ENCODE results near the gene FRY.

Gene FRY

GRCh38 chr13:32117001-32117400, 85.4 kb downstream of the FRY start:
- no peak overlapping the region for H3K4me3 ChIP-seq (ENCODE audit: low read depth in 1 of 2, low read length in 2 of 2)
- no peak overlapping the region for H3K27ac ChIP-seq (ENCODE audit: low read depth, low read length)
- no peaks in the 10 kb centered on the region for H3K27me3 ChIP-seq (ENCODE audit: control insufficient read depth in 1 of 2, insufficient read depth in 2 of 2, low read length in 2 of 2)
- no peaks in the 10 kb centered on the region for H3K9me3 ChIP-seq (ENCODE audit: low read length)
- peaks cover 9% of the 10 kb centered on the region for H3K4me1 ChIP-seq (ENCODE audit: insufficient read depth, low read length)
- no peak overlapping the region for H3K9ac ChIP-seq (ENCODE audit: low read length)
- no peaks in the 10 kb centered on the region for H3K36me3 ChIP-seq (ENCODE audit: insufficient read depth, low read length)

- no peaks in the 10 kb centered on the region for H3K9me3 ChIP-seq (ENCODE audit: low read length)
- no peaks in the 10 kb centered on the region for H3K27me3 ChIP-seq (ENCODE audit: control insufficient read depth in 1 of 2, insufficient read depth in 2 of 2, low read length in 2 of 2)
- H3K36me3 ChIP-seq (ENCODE audit: insufficient read depth, low read length): no peaks in the 10 kb centered on the region
- H3K4me3 ChIP-seq (ENCODE audit: low read depth in 1 of 2, low read length in 2 of 2): no peak overlapping the region
- peaks cover 9% of the 10 kb centered on the region for H3K4me1 ChIP-seq (ENCODE audit: insufficient read depth, low read length)
- no peak overlapping the region for H3K9ac ChIP-seq (ENCODE audit: low read length)
- H3K27ac ChIP-seq (ENCODE audit: low read depth, low read length): no peak overlapping the region
Observed at GRCh38 chr13:32117701-32118100, 86.1 kb downstream of the FRY start.

- no peak overlapping the region for H3K9ac ChIP-seq (ENCODE audit: low read length)
- peaks cover 9% of the 10 kb centered on the region for H3K4me1 ChIP-seq (ENCODE audit: insufficient read depth, low read length)
- H3K36me3 ChIP-seq (ENCODE audit: insufficient read depth, low read length): peaks cover 4% of the 10 kb centered on the region
- no peak overlapping the region for H3K4me3 ChIP-seq (ENCODE audit: low read depth in 1 of 2, low read length in 2 of 2)
- no peaks in the 10 kb centered on the region for H3K27me3 ChIP-seq (ENCODE audit: control insufficient read depth in 1 of 2, insufficient read depth in 2 of 2, low read length in 2 of 2)
- H3K27ac ChIP-seq (ENCODE audit: low read depth, low read length): no peak overlapping the region
- H3K9me3 ChIP-seq (ENCODE audit: low read length): no peaks in the 10 kb centered on the region
Observed at GRCh38 chr13:32121316-32121715, 89.7 kb downstream of the FRY start.

GRCh38 chr13:32124743-32125142, 93.2 kb downstream of the FRY start:
- Histone ChIP-seq H3K9ac (ENCODE audit: low read length) (no peak overlapping the region), H3K36me3 (ENCODE audit: insufficient read depth, low read length) (peaks cover 4% of the 10 kb centered on the region), H3K27me3 (ENCODE audit: control insufficient read depth in 1 of 2, insufficient read depth in 2 of 2, low read length in 2 of 2) (no peaks in the 10 kb centered on the region), H3K4me3 (ENCODE audit: low read depth in 1 of 2, low read length in 2 of 2) (no peak overlapping the region), H3K4me1 (ENCODE audit: insufficient read depth, low read length) (peaks cover under 1% of the 10 kb centered on the region), H3K27ac (ENCODE audit: low read depth, low read length) (no peak overlapping the region), H3K9me3 (ENCODE audit: low read length) (no peaks in the 10 kb centered on the region)

- H3K27ac ChIP-seq (ENCODE audit: low read depth, low read length): no peak overlapping the region
- no peak overlapping the region for H3K4me3 ChIP-seq (ENCODE audit: low read depth in 1 of 2, low read length in 2 of 2)
- H3K27me3 ChIP-seq (ENCODE audit: control insufficient read depth in 1 of 2, insufficient read depth in 2 of 2, low read length in 2 of 2): no peaks in the 10 kb centered on the region
- H3K9me3 ChIP-seq (ENCODE audit: low read length): no peaks in the 10 kb centered on the region
- H3K4me1 ChIP-seq (ENCODE audit: insufficient read depth, low read length): no peaks in the 10 kb centered on the region
- H3K9ac ChIP-seq (ENCODE audit: low read length): no peak overlapping the region
- peaks cover 4% of the 10 kb centered on the region for H3K36me3 ChIP-seq (ENCODE audit: insufficient read depth, low read length)
Observed at GRCh38 chr13:32125221-32125689, 93.7 kb downstream of the FRY start.

- H3K4me3 ChIP-seq (ENCODE audit: low read depth in 1 of 2, low read length in 2 of 2): no peak overlapping the region
- H3K9me3 ChIP-seq (ENCODE audit: low read length): no peaks in the 10 kb centered on the region
- H3K27ac ChIP-seq (ENCODE audit: low read depth, low read length): no peak overlapping the region
- no peaks in the 10 kb centered on the region for H3K4me1 ChIP-seq (ENCODE audit: insufficient read depth, low read length)
- no peak overlapping the region for H3K9ac ChIP-seq (ENCODE audit: low read length)
- H3K36me3 ChIP-seq (ENCODE audit: insufficient read depth, low read length): peaks cover 4% of the 10 kb centered on the region
- H3K27me3 ChIP-seq (ENCODE audit: control insufficient read depth in 1 of 2, insufficient read depth in 2 of 2, low read length in 2 of 2): no peaks in the 10 kb centered on the region
Observed at GRCh38 chr13:32125751-32126150, 94.2 kb downstream of the FRY start.

- Histone ChIP-seq H3K27ac (ENCODE audit: low read depth, low read length) (no peak overlapping the region), H3K9ac (ENCODE audit: low read length) (no peak overlapping the region), H3K9me3 (ENCODE audit: low read length) (no peaks in the 10 kb centered on the region), H3K4me3 (ENCODE audit: low read depth in 1 of 2, low read length in 2 of 2) (no peak overlapping the region), H3K36me3 (ENCODE audit: insufficient read depth, low read length) (peaks cover 4% of the 10 kb centered on the region), H3K27me3 (ENCODE audit: control insufficient read depth in 1 of 2, insufficient read depth in 2 of 2, low read length in 2 of 2) (no peaks in the 10 kb centered on the region), H3K4me1 (ENCODE audit: insufficient read depth, low read length) (no peaks in the 10 kb centered on the region)
Observed at GRCh38 chr13:32126278-32126677, 94.7 kb downstream of the FRY start.

GRCh38 chr13:32126756-32127155, 95.2 kb downstream of the FRY start:
- Histone ChIP-seq H3K4me3 (ENCODE audit: low read depth in 1 of 2, low read length in 2 of 2) (no peak overlapping the region), H3K9me3 (ENCODE audit: low read length) (no peaks in the 10 kb centered on the region), H3K36me3 (ENCODE audit: insufficient read depth, low read length) (peaks cover 4% of the 10 kb centered on the region), H3K27ac (ENCODE audit: low read depth, low read length) (no peak overlapping the region), H3K4me1 (ENCODE audit: insufficient read depth, low read length) (no peaks in the 10 kb centered on the region), H3K9ac (ENCODE audit: low read length) (no peak overlapping the region), H3K27me3 (ENCODE audit: control insufficient read depth in 1 of 2, insufficient read depth in 2 of 2, low read length in 2 of 2) (no peaks in the 10 kb centered on the region)

GRCh38 chr13:32127691-32128090, 96.1 kb downstream of the FRY start:
- H3K9me3 ChIP-seq (ENCODE audit: low read length): no peaks in the 10 kb centered on the region
- H3K27ac ChIP-seq (ENCODE audit: low read depth, low read length): no peak overlapping the region
- no peaks in the 10 kb centered on the region for H3K4me1 ChIP-seq (ENCODE audit: insufficient read depth, low read length)
- no peak overlapping the region for H3K9ac ChIP-seq (ENCODE audit: low read length)
- H3K36me3 ChIP-seq (ENCODE audit: insufficient read depth, low read length): peaks cover 4% of the 10 kb centered on the region
- H3K27me3 ChIP-seq (ENCODE audit: control insufficient read depth in 1 of 2, insufficient read depth in 2 of 2, low read length in 2 of 2): no peaks in the 10 kb centered on the region
- H3K4me3 ChIP-seq (ENCODE audit: low read depth in 1 of 2, low read length in 2 of 2): no peak overlapping the region

- Histone ChIP-seq H3K9ac (ENCODE audit: low read length) (no peak overlapping the region), H3K27ac (ENCODE audit: low read depth, low read length) (no peak overlapping the region), H3K4me1 (ENCODE audit: insufficient read depth, low read length) (peaks cover 5% of the 10 kb centered on the region), H3K9me3 (ENCODE audit: low read length) (no peaks in the 10 kb centered on the region), H3K27me3 (ENCODE audit: control insufficient read depth in 1 of 2, insufficient read depth in 2 of 2, low read length in 2 of 2) (no peaks in the 10 kb centered on the region), H3K36me3 (ENCODE audit: insufficient read depth, low read length) (peaks cover 11% of the 10 kb centered on the region), H3K4me3 (ENCODE audit: low read depth in 1 of 2, low read length in 2 of 2) (no peak overlapping the region)
Observed at GRCh38 chr13:32134241-32135055, 102.9 kb downstream of the FRY start.

- Histone ChIP-seq H3K27me3 (ENCODE audit: control insufficient read depth in 1 of 2, insufficient read depth in 2 of 2, low read length in 2 of 2) (no peaks in the 10 kb centered on the region), H3K9ac (ENCODE audit: low read length) (no peak overlapping the region), H3K4me1 (ENCODE audit: insufficient read depth, low read length) (peaks cover 5% of the 10 kb centered on the region), H3K27ac (ENCODE audit: low read depth, low read length) (no peak overlapping the region), H3K4me3 (ENCODE audit: low read depth in 1 of 2, low read length in 2 of 2) (no peak overlapping the region), H3K36me3 (ENCODE audit: insufficient read depth, low read length) (peaks cover 11% of the 10 kb centered on the region), H3K9me3 (ENCODE audit: low read length) (no peaks in the 10 kb centered on the region)
Observed at GRCh38 chr13:32135056-32135390, 103.4 kb downstream of the FRY start.

GRCh38 chr13:32135655-32136054, 104.1 kb downstream of the FRY start:
- Histone ChIP-seq H3K9ac (ENCODE audit: low read length) (no peak overlapping the region), H3K36me3 (ENCODE audit: insufficient read depth, low read length) (peaks cover 11% of the 10 kb centered on the region), H3K27ac (ENCODE audit: low read depth, low read length) (no peak overlapping the region), H3K9me3 (ENCODE audit: low read length) (no peaks in the 10 kb centered on the region), H3K4me1 (ENCODE audit: insufficient read depth, low read length) (peaks cover 5% of the 10 kb centered on the region), H3K4me3 (ENCODE audit: low read depth in 1 of 2, low read length in 2 of 2) (no peak overlapping the region), H3K27me3 (ENCODE audit: control insufficient read depth in 1 of 2, insufficient read depth in 2 of 2, low read length in 2 of 2) (no peaks in the 10 kb centered on the region)
